Suprapubic skin (tissue), 4 donors: ENCODE results near the gene CLCN6. TPM values are rescaled to one million over a fixed set of nuclear protein-coding genes. Genes with fewer than 3 reads are reported as not detected.

Source experiments
- DNase-seq, 2 donors: peaks; one replicate each; pipeline ENCODE4 v3.0.0-alpha.2; 2019; ENCODE audit warnings: low spot score in 2 of 2
- H3K27ac ChIP-seq: fragments of 200-600 bp; sonication (generic); one replicate; pipeline ENCODE4 v1.5.1; 2019
- H3K27me3 ChIP-seq: fragments of 200-600 bp; sonication (generic); one replicate; pipeline ENCODE4 v1.5.1; 2019
- H3K36me3 ChIP-seq: fragments of 200-600 bp; sonication (generic); one replicate; pipeline ENCODE4 v1.5.1; 2019
- H3K4me1 ChIP-seq: fragments of 200-600 bp; sonication (generic); one replicate; pipeline ENCODE4 v1.5.1; 2019
- H3K4me3 ChIP-seq: fragments of 200-600 bp; sonication (generic); one replicate; pipeline ENCODE4 v1.5.1; 2019; ENCODE audit warnings: mild to moderate bottlenecking
- H3K9me3 ChIP-seq: fragments of 200-600 bp; sonication (generic); one replicate; pipeline ENCODE4 v1.5.1; 2019
- EP300 ChIP-seq: sonication (generic); formaldehyde crosslinking; IDR thresholded peaks from one replicate; pipeline ENCODE4 v1.6.1; 2017; ENCODE audit warnings: antibody characterized with exemption
- POLR2A ChIP-seq, 2 donors: fragments of 450-650 bp; IDR thresholded peaks; one replicate each; pipeline ENCODE4 v1.6.1; 2017; ENCODE audit warnings: antibody characterized with exemption in 2 of 2, mild to moderate bottlenecking in 2 of 2, moderate library complexity in 2 of 2
- POLR2AphosphoS5 ChIP-seq, 3 donors: sonication (generic); formaldehyde crosslinking; IDR thresholded peaks; one replicate each; pipeline ENCODE4 v1.6.1; 2017; ENCODE audit warnings: antibody characterized with exemption in 3 of 3
- WGBS: methylation state at CpG from one replicate; pipeline ENCODE4 v1.1.5; 2018; 5-methylcytosine and 5-hydroxymethylcytosine counted together
- total RNA-seq, 4 donors: library from RNA; depleted of rRNA; stranded (reverse); fragments of >200 nt; gene quantifications; one replicate each; pipeline ENCODE4 v1.1.0, GENCODE V29; 2016
- TF ChIP-seq, protein P1 (sequence below), 2 donors: fragments of 200-600 bp in 1 of 2; fragments of 450-650 bp in 1 of 2; sonication (generic) in 1 of 2; IDR thresholded peaks; one replicate each; pipeline ENCODE4 v1.5.1; 2016 to 2019; ENCODE audit warnings: antibody characterized with exemption in 2 of 2, mild to moderate bottlenecking in 1 of 2, moderate library complexity in 1 of 2

Gene CLCN6
- total RNA-seq, 4 donors from 2014 or later = 6.2 to 22.5 (median 10.2) TPM

DNA sequence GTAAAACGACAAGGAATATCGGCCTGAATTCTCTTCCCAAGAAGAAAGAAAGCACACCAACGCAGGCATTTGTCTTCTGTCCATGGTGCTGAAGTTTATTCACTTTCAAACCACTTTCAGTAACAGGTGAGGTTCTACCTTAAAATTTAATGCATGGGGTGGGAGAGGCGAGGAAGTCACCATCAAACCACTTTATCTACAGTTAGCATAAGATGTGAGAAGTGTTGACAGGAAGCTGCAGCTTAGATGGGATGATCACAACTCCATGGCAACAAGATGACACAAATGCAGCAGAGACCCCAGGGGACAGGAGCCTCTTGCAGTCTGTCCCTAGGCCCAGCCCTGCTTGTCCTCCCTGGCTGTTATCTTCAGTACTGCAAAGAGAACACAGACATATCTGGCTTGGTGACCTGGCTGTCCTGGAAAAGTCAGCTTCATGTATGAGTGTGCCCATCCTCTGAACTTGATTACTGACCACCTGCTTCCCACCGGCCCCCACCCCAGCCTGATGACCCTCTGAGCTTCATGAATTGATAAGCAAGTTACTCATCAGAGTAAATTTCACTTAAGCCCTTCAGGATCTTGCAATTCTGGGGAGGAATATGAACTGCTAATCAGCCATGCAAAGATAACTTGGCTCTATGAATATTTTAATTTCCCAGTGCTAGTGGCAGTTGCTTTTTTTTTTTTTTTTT is 39.8 kb downstream of the CLCN6 start:
- TF ChIP-seq, protein P1, sequence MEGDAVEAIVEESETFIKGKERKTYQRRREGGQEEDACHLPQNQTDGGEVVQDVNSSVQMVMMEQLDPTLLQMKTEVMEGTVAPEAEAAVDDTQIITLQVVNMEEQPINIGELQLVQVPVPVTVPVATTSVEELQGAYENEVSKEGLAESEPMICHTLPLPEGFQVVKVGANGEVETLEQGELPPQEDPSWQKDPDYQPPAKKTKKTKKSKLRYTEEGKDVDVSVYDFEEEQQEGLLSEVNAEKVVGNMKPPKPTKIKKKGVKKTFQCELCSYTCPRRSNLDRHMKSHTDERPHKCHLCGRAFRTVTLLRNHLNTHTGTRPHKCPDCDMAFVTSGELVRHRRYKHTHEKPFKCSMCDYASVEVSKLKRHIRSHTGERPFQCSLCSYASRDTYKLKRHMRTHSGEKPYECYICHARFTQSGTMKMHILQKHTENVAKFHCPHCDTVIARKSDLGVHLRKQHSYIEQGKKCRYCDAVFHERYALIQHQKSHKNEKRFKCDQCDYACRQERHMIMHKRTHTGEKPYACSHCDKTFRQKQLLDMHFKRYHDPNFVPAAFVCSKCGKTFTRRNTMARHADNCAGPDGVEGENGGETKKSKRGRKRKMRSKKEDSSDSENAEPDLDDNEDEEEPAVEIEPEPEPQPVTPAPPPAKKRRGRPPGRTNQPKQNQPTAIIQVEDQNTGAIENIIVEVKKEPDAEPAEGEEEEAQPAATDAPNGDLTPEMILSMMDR (IDR thresholded peaks at IDR 0.05) = no peak
- TF ChIP-seq POLR2AphosphoS5 (IDR thresholded peaks at IDR 0.05) = no peak
- no peak for TF ChIP-seq POLR2A (IDR thresholded peaks at IDR 0.05)
- no peak for TF ChIP-seq EP300
- H3K36me3 ChIP-seq = peaks cover 44% of the 10 kb centered on the region

DNA sequence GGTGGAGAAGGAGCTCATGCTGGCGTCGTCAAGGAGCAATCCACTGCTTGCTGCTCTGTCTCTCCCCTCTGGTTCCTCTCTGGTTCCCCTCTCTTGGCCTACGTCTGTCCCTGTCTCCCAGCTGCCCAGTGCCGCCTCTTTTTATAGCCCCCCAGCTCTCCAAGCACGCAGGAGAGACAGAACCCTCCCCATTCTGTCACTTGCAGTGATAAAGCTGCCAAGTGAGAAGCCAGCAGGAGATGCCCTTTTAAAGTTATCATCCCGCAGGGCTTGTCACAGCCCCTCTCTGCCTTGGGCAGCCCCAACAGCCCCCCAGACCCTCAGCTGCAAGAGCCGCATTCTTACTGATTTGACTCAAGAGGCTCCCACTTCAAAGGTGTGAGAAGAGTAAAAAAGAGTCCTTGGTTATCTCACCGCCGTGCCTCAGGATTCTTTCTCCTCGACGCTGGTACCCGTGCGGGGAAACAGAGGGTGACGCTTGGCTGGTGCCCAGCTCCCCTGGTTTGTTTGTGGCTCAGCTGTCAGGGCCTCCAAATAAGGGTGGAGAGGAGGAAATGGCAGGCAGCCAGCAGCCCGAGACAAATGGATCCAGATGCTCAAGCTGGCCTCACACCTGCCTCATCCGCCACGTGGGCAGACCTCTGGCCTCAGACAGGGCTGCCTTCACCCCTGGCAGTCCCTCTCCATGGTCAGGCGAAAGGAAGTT is 41.8 kb downstream of the CLCN6 start, which contains the start of gene NPPA:
TSS of gene NPPA (minus strand) at position 117 of the 706 bp plus-strand sequence. CDS start at position 18, 99 bp downstream.
- no peak for DNase-seq
- WGBS = 56% methylated on average over 18 of the region's 18 CpGs
- TF ChIP-seq POLR2AphosphoS5 (IDR thresholded peaks at IDR 0.05) (no peak), POLR2A (IDR thresholded peaks at IDR 0.05) (no peak), EP300 (no peak)
- TF ChIP-seq, protein P1 (IDR thresholded peaks at IDR 0.05) = no peak
- H3K9me3 ChIP-seq = no peaks in the 10 kb centered on the region
- no peaks in the 10 kb centered on the region for H3K27me3 ChIP-seq
- H3K36me3 ChIP-seq = peaks cover 24% of the 10 kb centered on the region
- H3K4me1 ChIP-seq = no peaks in the 10 kb centered on the region
- no peak within 1 kb of the TSS for H3K27ac ChIP-seq
- H3K4me3 ChIP-seq = no peak within 1 kb of the TSS

More for the DNA sequence above, 39.8 kb downstream of the CLCN6 start:
- H3K9me3 ChIP-seq = no peaks in the 10 kb centered on the region
- H3K27me3 ChIP-seq = no peaks in the 10 kb centered on the region
- H3K27ac ChIP-seq = no peak overlapping the region
- H3K4me3 ChIP-seq = no peak overlapping the region
- no peak for DNase-seq
- 51% methylated on average over 5 of the region's 5 CpGs for WGBS
- no peaks in the 10 kb centered on the region for H3K4me1 ChIP-seq

DNA sequence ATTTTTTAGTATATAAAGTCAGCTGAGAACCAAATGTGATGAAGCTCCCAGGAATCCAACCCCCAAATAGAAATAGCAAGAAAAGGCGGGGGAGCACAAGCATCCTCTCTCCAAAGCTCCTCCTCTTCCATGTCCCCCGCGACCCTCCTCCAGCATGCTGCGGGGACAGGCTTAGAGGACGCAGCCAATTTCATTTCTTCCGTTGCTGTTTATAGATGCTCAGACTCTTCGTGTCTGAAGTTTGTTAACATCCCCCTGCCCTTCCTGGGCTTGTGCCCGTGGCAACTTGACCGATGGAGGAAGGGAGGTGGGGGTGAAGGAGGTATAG is 42.3 kb downstream of the CLCN6 start:
- TF ChIP-seq, protein P1 (IDR thresholded peaks at IDR 0.05) = no peak
- TF ChIP-seq POLR2A (IDR thresholded peaks at IDR 0.05) (no peak), EP300 (no peak), POLR2AphosphoS5 (IDR thresholded peaks at IDR 0.05) (no peak)
- DNase-seq = no peak
- Histone ChIP-seq H3K27me3 (no peaks in the 10 kb centered on the region), H3K36me3 (peaks cover 19% of the 10 kb centered on the region), H3K4me1 (no peaks in the 10 kb centered on the region), H3K27ac (no peak overlapping the region), H3K9me3 (no peaks in the 10 kb centered on the region), H3K4me3 (no peak overlapping the region)
- 82% methylated on average over 9 of the region's 9 CpGs for WGBS

DNA sequence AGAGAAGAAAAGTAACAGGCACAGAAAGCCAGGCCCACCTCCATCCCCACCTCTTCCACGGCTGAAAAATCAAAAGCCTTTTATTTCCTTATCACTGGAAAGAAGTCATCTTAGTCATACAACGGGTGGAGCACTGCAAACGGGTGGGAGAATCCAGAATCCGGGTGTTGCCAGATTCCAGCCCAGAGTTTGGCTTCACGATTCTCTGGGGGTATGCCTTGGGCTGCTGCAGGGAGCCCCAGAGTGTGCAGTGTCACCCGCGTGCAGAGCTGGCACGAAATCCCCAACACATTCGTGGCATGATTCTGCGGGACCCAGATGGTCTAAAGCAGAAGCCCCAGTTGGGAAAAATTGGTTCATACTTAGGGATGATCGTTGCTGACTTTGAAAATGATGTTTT is 44.2 kb downstream of the CLCN6 start:
- Histone ChIP-seq H3K27ac (no peak overlapping the region), H3K4me1 (no peaks in the 10 kb centered on the region), H3K27me3 (no peaks in the 10 kb centered on the region), H3K36me3 (peaks cover 1% of the 10 kb centered on the region), H3K4me3 (no peak overlapping the region), H3K9me3 (no peaks in the 10 kb centered on the region)
- 46% methylated on average over 8 of the region's 11 CpGs for WGBS
- no peak for DNase-seq
- TF ChIP-seq POLR2AphosphoS5 (IDR thresholded peaks at IDR 0.05) = no peak
- TF ChIP-seq, protein P1 (IDR thresholded peaks at IDR 0.05) = no peak
- TF ChIP-seq EP300 = no peak
- no peak for TF ChIP-seq POLR2A (IDR thresholded peaks at IDR 0.05)

DNA sequence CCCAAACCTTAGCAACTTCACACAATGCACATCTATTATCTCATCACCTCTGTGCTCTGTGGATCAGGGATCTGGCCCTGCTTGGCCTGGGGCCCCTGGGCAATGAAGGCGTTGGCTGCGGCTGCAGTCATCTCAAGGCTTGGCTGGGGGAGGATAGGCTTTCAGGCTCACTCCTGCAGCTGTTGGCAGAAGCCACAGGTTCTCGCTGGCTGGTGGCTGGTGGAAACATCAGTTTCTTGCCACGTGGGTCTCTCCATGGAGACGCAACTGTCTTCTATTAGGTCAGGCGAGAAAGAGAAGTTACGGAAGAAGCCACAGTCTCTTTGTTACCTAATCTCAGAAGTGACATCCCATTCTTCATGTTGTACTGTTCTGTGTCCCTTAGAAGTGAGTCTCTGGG is 45.2 kb downstream of the CLCN6 start:
- TF ChIP-seq POLR2A (IDR thresholded peaks at IDR 0.05) (no peak), POLR2AphosphoS5 (IDR thresholded peaks at IDR 0.05) (no peak), EP300 (no peak)
- TF ChIP-seq, protein P1 (IDR thresholded peaks at IDR 0.05) = no peak
- Histone ChIP-seq H3K4me3 (no peak overlapping the region), H3K9me3 (no peaks in the 10 kb centered on the region), H3K36me3 (no peaks in the 10 kb centered on the region), H3K4me1 (no peaks in the 10 kb centered on the region), H3K27me3 (peaks cover 3% of the 10 kb centered on the region), H3K27ac (no peak overlapping the region)
- 63% methylated on average over 7 of the region's 7 CpGs for WGBS
- no peak for DNase-seq
